PFSK-1 (cell line): ENCODE data around the gene TSKU.

Source experiments
- FOXP2 ChIP-seq: optimal IDR thresholded peaks from 2 replicates; pipeline ENCODE3; 2011; ENCODE audit warnings: borderline replicate concordance, control low read depth, inconsistent platforms; ENCODE audit not compliant: insufficient read depth; ENCODE audit errors: extremely low read length, extremely low read depth
- POLR2AphosphoS5 ChIP-seq: IDR thresholded peaks from 2 replicates; pipeline ENCODE4 v1.6.1; 2012; ENCODE audit warnings: low read depth, mild to moderate bottlenecking, control low read depth, low read length, moderate library complexity
- TAF1 ChIP-seq: IDR thresholded peaks from 2 replicates; pipeline ENCODE4 v1.6.1; 2012; ENCODE audit warnings: low read length, control low read depth, borderline replicate concordance; ENCODE audit not compliant: insufficient read depth

GRCh38 chr11:76835928-76836612 lies 52.9 kb downstream of the TSKU start:
- TF ChIP-seq POLR2AphosphoS5 (no peak), TAF1 (no peak), FOXP2 (no peak)
